Lung (tissue), 13 donors: Measurements from ENCODE around the gene MOB4. TPM values are rescaled to one million over a fixed set of nuclear protein-coding genes. Genes with fewer than 3 reads are reported as not detected.

ENCODE experiments used
- ATAC-seq: fragments of 200-7000 bp; cut with Tn5 transposase; one replicate; pipeline ENCODE4 v1.9.1; 2020; ENCODE audit warnings: moderate number of reproducible peaks; ENCODE audit not compliant: insufficient read depth, low FRiP score
- DNase-seq, 3 donors: peaks; one replicate each; pipeline ENCODE4 v3.0.0-alpha.2; 2013 to 2017
- H3K27ac ChIP-seq, 2 donors: one replicate each; pipeline ENCODE4 v1.5.1; 2013; ENCODE audit warnings: mild to moderate bottlenecking in 2 of 2, moderate library complexity in 2 of 2, control low read depth in 1 of 2, inconsistent platforms in 1 of 2, low read depth in 1 of 2, low read length in 1 of 2
- H3K27me3 ChIP-seq, 3 donors: one replicate each; pipeline ENCODE4 v1.5.1; 2013; ENCODE audit warnings: low read length in 2 of 3; ENCODE audit not compliant: control insufficient read depth in 3 of 3, insufficient read depth in 3 of 3
- H3K36me3 ChIP-seq, 4 donors: one replicate each; pipeline ENCODE4 v1.5.1; 2013; ENCODE audit warnings: low read length in 4 of 4, mild to moderate bottlenecking in 1 of 4, moderate library complexity in 1 of 4; ENCODE audit not compliant: control insufficient read depth in 4 of 4, insufficient read depth in 4 of 4
- H3K4me1 ChIP-seq, 5 donors: one replicate each; pipeline ENCODE4 v1.5.1; 2013; ENCODE audit warnings: low read length in 5 of 5, mild to moderate bottlenecking in 2 of 5, moderate library complexity in 1 of 5; ENCODE audit not compliant: control insufficient read depth in 5 of 5, insufficient read depth in 5 of 5
- H3K4me3 ChIP-seq: one replicate; pipeline ENCODE4 v1.5.1; 2013; ENCODE audit warnings: mild to moderate bottlenecking, control low read depth, moderate library complexity
- H3K9ac ChIP-seq, 2 donors: one replicate each; pipeline ENCODE4 v1.5.1; 2013; ENCODE audit warnings: low read length in 2 of 2, control low read depth in 1 of 2; ENCODE audit not compliant: insufficient read depth in 1 of 2
- H3K9me3 ChIP-seq, 4 donors: one replicate each; pipeline ENCODE4 v1.5.1; 2013; ENCODE audit warnings: low read length in 3 of 4, mild to moderate bottlenecking in 1 of 4, moderate library complexity in 1 of 4; ENCODE audit not compliant: control insufficient read depth in 4 of 4, insufficient read depth in 3 of 4
- CTCF ChIP-seq: IDR thresholded peaks from 2 replicates; pipeline ENCODE4 v1.5.1; 2012; ENCODE audit warnings: mild to moderate bottlenecking; ENCODE audit errors: control extremely low read depth, extremely low read depth
- WGBS, 2 donors: extraction: QIAGEN DNeasy Blood & Tissue Kit; methylation state at CpG; one replicate each; pipeline ENCODE4 v1.1.7; 2013; 5-methylcytosine and 5-hydroxymethylcytosine counted together
- polyA plus RNA-seq, 2 donors: library from polyadenylated mRNA; stranded (reverse); fragments of 200-250 nt; gene quantifications; one replicate each; pipeline ENCODE4 v1.2.1, GENCODE V29; 2013
- small RNA-seq: library from RNA; depleted of rRNA; stranded (forward); fragments of <200 nt; gene quantifications from one replicate; pipeline ENCODE3, GENCODE V24; 2014; ENCODE audit warnings: low replicate concordance
- total RNA-seq, 2 donors: library from RNA; depleted of rRNA in 1 of 2; stranded (reverse); fragments of >200 nt in 1 of 2; gene quantifications; one replicate each; pipeline ENCODE4 v1.2.1, GENCODE V29; 2014 to 2021
- donor health status: control.
- donor health status: control.
- donor health status: Bipolar disorder and iron deficiency.
- donor health status: healthy.
- donor health status: DM: yes; HTN: yes; CAD: no.

Gene MOB4
- total and polyA plus RNA-seq, 4 donors: 18.9 to 48.1 (median 26.0) TPM

GRCh38 chr2:197601726-197602125 is 85.9 kb downstream of the MOB4 start:
- DNase-seq: no peak
- no peak for TF ChIP-seq CTCF
- H3K9me3 ChIP-seq: no peaks in the 10 kb centered on the region
- no peak overlapping the region for H3K4me3 ChIP-seq
- H3K9ac ChIP-seq: no peak overlapping the region
- H3K27ac ChIP-seq: no peak overlapping the region
- H3K36me3 ChIP-seq: peaks cover 0 to 3% (median 0%) of the 10 kb centered on the region in 4 donors
- no peaks in the 10 kb centered on the region for H3K4me1 ChIP-seq
- H3K27me3 ChIP-seq: no peaks in the 10 kb centered on the region
- WGBS, 2 donors: 88 to 89% methylated on average over 2 of the region's 2 CpGs
- ATAC-seq: no peak

Small RNAs within 50 kb of the gene (small RNA-seq; reads per million reads assigned to genes)
- gene AC020550.1: not detected

Other genes starting within 250 kb of the MOB4 start
- 10 to 100 TPM; 32.4 to 73.8 TPM for gene ANKRD44, start 205.3 kb upstream of the MOB4 start, total RNA-seq
- 1 to 10 TPM; 7.1 to 8.1 TPM for gene ANKRD44, start 205.3 kb upstream of the MOB4 start, polyA plus RNA-seq
- gene SF3B1, start 81.0 kb upstream of the MOB4 start, total RNA-seq: 100 to 1,000 TPM; 189 to 432 TPM
- 100 to 1,000 TPM; 126 to 275 TPM for gene SF3B1, start 81.0 kb upstream of the MOB4 start, polyA plus RNA-seq
- gene COQ10B, start 62.5 kb upstream of the MOB4 start, total RNA-seq: 10 to 100 TPM; 18.3 to 26.8 TPM
- 10 to 100 TPM; 13.3 to 23.5 TPM for gene COQ10B, start 62.5 kb upstream of the MOB4 start, polyA plus RNA-seq
- 100 to 1,000 TPM; 173 to 416 TPM for gene HSPD1, start 16.2 kb upstream of the MOB4 start, total RNA-seq
- 100 to 1,000 TPM; 154 to 204 TPM for gene HSPD1, start 16.2 kb upstream of the MOB4 start, polyA plus RNA-seq
- 100 to 1,000 TPM in 1 of 2 donors, 10 to 100 TPM in 1; 64.6 to 154 TPM for gene HSPE1, start 15.7 kb upstream of the MOB4 start, total RNA-seq
- gene HSPE1, start 15.7 kb upstream of the MOB4 start, polyA plus RNA-seq: 100 to 1,000 TPM; 150 to 332 TPM
- gene RFTN2, start 159.5 kb downstream of the MOB4 start, total RNA-seq: 10 to 100 TPM in 1 of 2 donors, 1 to 10 TPM in 1; 3.2 to 22.6 TPM
- under 1 TPM; 0.40 to 0.83 TPM for gene RFTN2, start 159.5 kb downstream of the MOB4 start, polyA plus RNA-seq
- gene MARS2, start 189.3 kb downstream of the MOB4 start, total RNA-seq: 1 to 10 TPM; 6.1 to 7.2 TPM
- gene MARS2, start 189.3 kb downstream of the MOB4 start, polyA plus RNA-seq: 1 to 10 TPM; 1.9 to 5.2 TPM